GM12873 (cell line): ENCODE data around the gene NKD1.

Experiments
- CTCF ChIP-seq: IDR thresholded peaks from 2 replicates; pipeline ENCODE4 v1.5.1; 2012; ENCODE audit warnings: low read depth, mild to moderate bottlenecking, moderate library complexity, low read length, control low read depth; ENCODE audit not compliant: insufficient read depth; ENCODE audit errors: missing control alignments

Gene NKD1

GRCh38 chr16:50697881-50698767 is 149.9 kb downstream of the NKD1 start:
- no peak for TF ChIP-seq CTCF
